ENCODE measurements around the gene CDH20. TPM values are rescaled to one million over a fixed set of nuclear protein-coding genes. Genes with fewer than 3 reads are reported as not detected.

The CDH20 gene
- total RNA-seq, 2 donors from 2014 or later, result not detected

DNA sequence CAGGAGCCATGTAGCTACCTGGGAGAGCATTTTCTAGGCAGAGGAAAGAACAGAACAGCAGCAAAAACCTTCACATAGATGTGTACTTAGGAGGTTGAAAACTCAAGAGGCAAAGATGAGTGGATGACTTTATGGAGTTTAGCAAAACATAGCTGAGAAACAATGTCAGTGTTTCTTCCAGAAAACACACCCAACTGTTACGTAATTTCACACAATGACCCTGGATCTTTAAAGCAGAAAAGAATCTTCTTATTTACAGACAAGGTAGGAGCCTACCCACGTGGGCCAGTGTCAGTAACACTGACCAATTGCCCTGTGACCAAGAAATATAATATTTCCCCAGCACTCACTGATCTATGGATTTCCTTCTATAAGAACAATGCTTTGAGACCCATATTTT, 254.6 kb downstream of the CDH20 start:
- DNase-seq (no peak), ATAC-seq (peak; percentile 69)
- intact Hi-C loops (cut with DNase I, micrococcal nuclease), result no loop called here

DNA sequence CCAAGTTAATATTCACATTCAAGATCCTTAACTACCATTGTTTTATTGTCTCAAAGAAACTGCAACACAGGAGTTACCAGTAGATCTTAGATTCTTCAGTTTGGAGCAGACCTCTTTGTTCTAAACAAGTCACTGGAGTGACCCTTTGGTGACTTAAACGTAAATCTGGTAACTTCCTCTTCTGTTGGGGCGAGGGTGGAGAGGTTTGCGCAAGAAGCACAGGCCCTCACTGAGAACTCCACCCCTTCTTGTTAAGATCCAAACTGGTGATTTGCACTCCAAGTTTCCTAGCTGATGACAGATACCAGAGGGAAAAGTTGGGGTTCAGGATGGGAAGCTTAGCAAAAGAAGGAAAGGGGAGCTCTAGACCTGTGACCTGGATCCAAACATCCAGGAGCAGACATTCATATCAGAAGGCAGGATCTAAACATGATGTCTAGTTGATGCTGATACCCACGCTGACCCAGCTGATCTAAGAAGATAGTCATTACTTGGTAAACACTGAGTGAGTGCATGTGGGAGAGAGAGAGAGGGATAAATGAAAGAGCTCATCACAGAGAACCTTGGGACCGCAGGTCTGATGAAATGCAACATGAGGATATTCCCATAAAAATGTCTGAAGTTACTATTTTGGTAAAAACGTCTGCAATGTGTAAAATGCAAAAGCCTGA, 256.0 kb downstream of the CDH20 start:
- intact Hi-C loops (cut with DNase I, micrococcal nuclease), result no loop called here
- peak; percentile 43 for ATAC-seq
- DNase-seq, result no peak

DNA sequence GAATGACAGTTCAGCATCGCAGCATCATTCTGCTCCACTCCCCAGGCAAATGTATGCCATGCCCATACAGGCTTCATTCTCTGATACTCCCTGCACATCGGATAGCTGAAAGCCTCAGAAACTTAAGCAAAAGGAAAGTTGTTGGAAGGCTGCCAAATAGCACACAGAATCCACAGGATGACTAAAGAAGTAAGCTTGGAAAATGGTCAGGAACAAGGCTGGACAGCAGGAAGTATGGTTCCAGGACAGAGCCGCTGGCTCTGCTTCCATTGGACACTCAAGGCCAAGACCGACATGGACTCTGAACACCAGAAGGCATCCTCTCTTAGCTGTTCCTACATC, 256.5 kb downstream of the CDH20 start:
- DNase-seq (no peak), ATAC-seq (no peak)
- intact Hi-C loops (cut with DNase I, micrococcal nuclease), result no loop called here

DNA sequence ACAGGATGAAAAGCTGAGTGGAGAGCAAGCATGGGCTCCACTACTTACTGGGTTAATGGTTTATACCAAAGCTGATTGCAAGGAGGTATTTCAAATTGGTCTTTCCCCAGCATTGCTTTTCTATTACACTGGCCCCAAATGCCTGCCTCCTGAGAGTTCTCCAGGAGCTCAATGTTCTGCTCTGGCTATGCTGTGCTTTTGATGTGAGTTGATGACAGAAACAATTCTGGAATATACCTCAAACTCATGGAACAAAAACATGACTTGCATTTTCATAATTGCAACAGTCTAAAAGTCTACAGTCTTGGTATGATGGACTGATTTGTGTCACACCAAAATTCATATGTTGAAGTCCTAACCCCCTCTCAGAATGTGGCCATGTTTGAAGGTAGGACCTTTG, 258.0 kb downstream of the CDH20 start:
- no peak for ATAC-seq
- intact Hi-C loops (cut with DNase I, micrococcal nuclease), result no loop called here
- no peak for DNase-seq

DNA sequence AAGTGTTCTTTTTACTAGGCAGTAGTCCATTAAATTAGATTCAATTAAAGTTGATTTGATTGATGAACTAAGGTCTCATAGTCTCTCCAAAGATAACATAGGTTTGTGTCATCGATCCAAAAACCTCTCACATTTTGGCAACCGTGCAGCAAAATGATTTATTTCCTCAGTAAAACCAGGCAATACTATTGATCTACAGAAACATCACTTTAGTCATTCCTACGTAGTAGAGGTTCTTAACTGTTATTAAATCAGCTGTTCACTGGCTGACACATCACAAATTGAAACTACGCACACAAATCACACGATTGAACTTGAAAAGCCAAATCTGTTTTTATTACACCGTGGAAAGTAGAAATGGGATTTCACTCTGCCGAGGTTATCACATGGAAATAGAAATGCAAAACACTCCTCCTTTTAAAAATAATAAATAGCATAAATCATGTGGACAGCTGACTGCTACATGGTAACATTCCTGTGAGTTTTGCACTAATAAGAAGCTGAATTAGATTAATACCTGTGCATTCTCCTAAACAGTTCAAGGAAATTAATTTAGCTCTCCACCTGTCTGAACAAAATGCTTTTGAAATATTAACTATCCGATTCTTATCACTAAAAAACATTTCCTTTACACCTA, 262.5 kb downstream of the CDH20 start:
- ATAC-seq, result no peak
- no peak for DNase-seq
- intact Hi-C loops (cut with DNase I, micrococcal nuclease), result no loop called here

DNA sequence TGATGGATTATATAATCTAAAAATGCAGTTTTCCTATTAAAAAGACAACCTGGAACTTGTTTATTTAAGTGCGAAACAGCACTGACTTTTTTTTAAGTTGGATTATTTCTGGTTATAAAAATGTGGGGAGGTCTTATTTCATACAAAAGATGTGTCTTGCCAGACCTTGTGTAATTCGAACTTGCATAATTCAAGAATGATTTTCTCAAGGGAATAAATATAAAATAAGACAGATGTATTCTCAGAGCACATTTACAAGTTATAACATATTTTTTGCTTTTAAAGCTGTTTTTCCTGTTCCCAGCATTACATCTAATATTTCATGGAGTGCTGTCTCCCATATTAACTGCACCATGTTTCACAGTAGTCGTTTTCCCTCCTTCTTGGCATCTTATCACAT, 263.1 kb downstream of the CDH20 start:
- DNase-seq, result no peak
- ATAC-seq, result no peak
- intact Hi-C loops (cut with DNase I, micrococcal nuclease), result no loop called here

DNA sequence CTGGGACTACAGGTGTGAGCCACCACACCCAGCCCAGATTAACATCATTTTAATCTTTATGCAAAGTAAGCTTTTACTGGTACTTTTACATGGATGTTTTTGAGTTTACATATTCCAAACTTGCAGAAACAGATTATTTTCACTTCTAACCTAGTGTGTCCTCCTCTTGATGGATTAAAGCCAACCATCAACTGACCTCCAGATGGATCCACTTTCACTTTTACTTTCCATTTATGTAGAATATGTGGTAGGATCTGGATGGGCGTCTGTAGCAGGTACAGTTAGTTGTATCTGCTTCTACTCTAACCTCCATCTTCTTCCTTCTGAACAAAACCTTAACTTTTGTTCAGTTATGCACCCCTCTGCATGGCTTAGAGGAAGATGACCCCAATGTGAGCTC, 264.1 kb downstream of the CDH20 start:
- no peak for ATAC-seq
- intact Hi-C loops (cut with DNase I, micrococcal nuclease), result no loop called here
- DNase-seq, result no peak

DNA sequence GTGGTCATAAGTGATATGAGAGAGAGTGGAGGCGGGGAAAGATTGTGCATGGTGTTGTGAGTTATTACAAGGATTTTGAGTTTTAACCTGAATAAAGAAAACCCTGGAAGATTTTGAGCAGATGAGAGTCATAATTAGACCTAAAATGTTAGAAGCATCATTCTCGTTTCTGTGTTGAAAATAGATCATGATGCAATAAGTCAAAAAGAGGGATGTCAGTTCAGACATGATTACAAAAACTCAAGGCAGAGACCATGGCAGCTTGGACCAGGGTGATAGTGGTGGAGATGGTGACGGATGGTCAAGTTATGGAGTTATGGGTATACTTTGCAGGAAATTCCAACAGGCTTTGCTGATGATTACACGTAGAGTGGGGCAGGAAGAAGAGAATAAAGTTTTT, 267.2 kb downstream of the CDH20 start:
- DNase-seq (no peak), ATAC-seq (no peak)
- intact Hi-C loops (cut with DNase I, micrococcal nuclease), result no loop called here

DNA sequence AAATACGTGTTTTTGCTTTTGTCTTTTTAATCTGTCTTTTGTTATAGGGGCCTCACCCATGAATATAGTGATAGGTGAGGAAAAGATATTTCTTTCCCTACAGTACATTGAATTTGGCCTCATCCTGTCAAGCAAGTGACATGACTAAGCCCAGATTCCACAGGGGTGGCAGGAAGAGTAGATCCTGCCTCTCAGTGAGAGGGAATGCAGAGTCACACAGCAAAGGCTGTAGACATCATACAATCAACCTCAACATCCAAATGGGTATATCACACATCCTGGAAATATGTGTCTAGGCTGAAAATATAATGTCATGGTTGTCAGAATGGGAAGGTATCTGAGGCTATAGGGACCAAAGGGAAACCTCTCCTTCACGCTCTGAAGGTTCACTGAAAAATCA, 269.6 kb downstream of the CDH20 start:
- no peak for ATAC-seq
- DNase-seq, result no peak
- intact Hi-C loops (cut with DNase I, micrococcal nuclease), result no loop called here

Measured in left colon (tissue), 2 donors.